Measurements from ENCODE around the gene SLC25A22.

GRCh38 chr11:778976-779954 is 18.8 kb downstream of the SLC25A22 start:
- no peak for TF ChIP-seq CTCF (conservative IDR thresholded peaks at IDR 0.05)
- TF ChIP-seq EZH2 (IDR thresholded peaks at IDR 0.05; ENCODE audit: low read depth), result no peak
